Lower leg skin (tissue), 4 donors: ENCODE results near the gene GNG12. TPM values are rescaled to one million over a fixed set of nuclear protein-coding genes. Genes with fewer than 3 reads are reported as not detected.

ENCODE experiments used
- DNase-seq, 2 donors: peaks; one replicate each; pipeline ENCODE4 v3.0.0-alpha.2; 2019; ENCODE audit warnings: low spot score in 2 of 2
- H3K4me3 ChIP-seq: fragments of 200-600 bp; sonication (generic); 2 replicates; pipeline ENCODE4 v1.5.1; 2017; ENCODE audit warnings: mild to moderate bottlenecking, low read depth; ENCODE audit not compliant: poor library complexity, severe bottlenecking
- CTCF ChIP-seq, 3 donors: fragments of 450-650 bp; IDR thresholded peaks; one replicate each; pipeline ENCODE4 v1.5.1; 2016; ENCODE audit warnings: antibody characterized with exemption in 3 of 3, mild to moderate bottlenecking in 3 of 3, moderate library complexity in 2 of 3
- POLR2A ChIP-seq, 2 donors: fragments of 450-650 bp; IDR thresholded peaks; one replicate each; pipeline ENCODE4 v1.6.1; 2016 to 2017; ENCODE audit warnings: antibody characterized with exemption in 2 of 2, mild to moderate bottlenecking in 1 of 2, moderate library complexity in 1 of 2
- whole genome bisulfite sequencing, 2 donors: methylation state at CpG; one replicate each; pipeline ENCODE4 v1.1.5; 2018; 5-methylcytosine and 5-hydroxymethylcytosine counted together
- intact Hi-C: fragments of 100-400 bp; cut with DNase I; formaldehyde crosslinking; loops from one replicate; pipeline ENCODE4 v1.15.0; 2023; ENCODE audit warnings: low total_unique reads
- total RNA-seq, 4 donors: library from RNA; depleted of rRNA; stranded (reverse); fragments of >200 nt; gene quantifications; one replicate each; pipeline ENCODE4 v1.1.0, GENCODE V29; 2016

GNG12 gene
- total RNA-seq, 4 donors from 2014 or later = 89.7 to 113 (median 99.2) TPM

GRCh38 chr1:67749844-67750690 lies 83.2 kb downstream of the GNG12 start:
- H3K4me3 ChIP-seq = no peak overlapping the region
- intact Hi-C loops = loop anchor here (10.0 kb wide), 1 partner anchor 65 kb away; the partner anchor contains the start of gene GADD45A
- no peak for TF ChIP-seq CTCF (IDR thresholded peaks at IDR 0.05)
- DNase-seq = peak; percentile 80 to 87
- 21 to 25% methylated on average over 8 of the region's 8 CpGs for WGBS, 2 donors

GRCh38 chr1:67749263-67749843 lies 83.9 kb downstream of the GNG12 start:
- WGBS, 2 donors = 34 to 44% methylated on average over 5 of the region's 5 CpGs
- no peak overlapping the region for H3K4me3 ChIP-seq
- no peak for TF ChIP-seq CTCF (IDR thresholded peaks at IDR 0.05)
- TF ChIP-seq POLR2A (IDR thresholded peaks at IDR 0.05) = no peak
- intact Hi-C loops = no loop called here
- DNase-seq = peak in 1 of 2 donors; percentile 88

- 0 to 1% methylated on average over 2 of the region's 2 CpGs for WGBS, 2 donors
- no peak for DNase-seq
- H3K4me3 ChIP-seq = no peak overlapping the region
- intact Hi-C loops = no loop called here
- TF ChIP-seq CTCF (IDR thresholded peaks at IDR 0.05) (no peak), POLR2A (IDR thresholded peaks at IDR 0.05) (no peak)
Measured at GRCh38 chr1:67748630-67749029, 84.6 kb downstream of the GNG12 start.

GRCh38 chr1:67747671-67748546 lies 85.4 kb downstream of the GNG12 start:
- 35 to 48% methylated on average over 4 of the region's 4 CpGs for WGBS, 2 donors
- intact Hi-C loops = no loop called here
- no peak for TF ChIP-seq POLR2A (IDR thresholded peaks at IDR 0.05)
- TF ChIP-seq CTCF (IDR thresholded peaks at IDR 0.05) = no peak
- no peak overlapping the region for H3K4me3 ChIP-seq
- DNase-seq = no peak

GRCh38 chr1:67745875-67746698 lies 87.2 kb downstream of the GNG12 start:
- intact Hi-C loops = no loop called here
- H3K4me3 ChIP-seq = no peak overlapping the region
- DNase-seq = no peak
- WGBS, 2 donors = 65 to 72% methylated on average over 6 of the region's 6 CpGs
- TF ChIP-seq CTCF (IDR thresholded peaks at IDR 0.05) = no peak
- TF ChIP-seq POLR2A (IDR thresholded peaks at IDR 0.05) = no peak
